Mesenchymal stem cell (in vitro differentiated cells and primary cell): ENCODE measurements around the gene LGI1.

Experiments used
- DNase-seq: peaks from one replicate; pipeline ENCODE4 v3.0.0-alpha.2; 2013
- H2AFZ ChIP-seq: one replicate; pipeline ENCODE4 v1.6.1; 2013; ENCODE audit warnings: low read depth, mild to moderate bottlenecking, control low read depth, inconsistent platforms, low read length, moderate library complexity
- H2AK5ac ChIP-seq: 2 replicates; pipeline ENCODE4 v1.6.1; 2013; ENCODE audit warnings: low read length, moderate library complexity, mild to moderate bottlenecking, inconsistent platforms; ENCODE audit not compliant: severe bottlenecking
- H2BK120ac ChIP-seq: one replicate; pipeline ENCODE4 v1.6.1; 2013; ENCODE audit warnings: low read depth, mild to moderate bottlenecking, inconsistent platforms, low read length, moderate library complexity
- H2BK12ac ChIP-seq, 2 experiments: one replicate each; pipeline ENCODE4 v1.6.1; 2013; ENCODE audit warnings: inconsistent platforms in 2 of 2, low read length in 2 of 2, mild to moderate bottlenecking in 2 of 2, moderate library complexity in 2 of 2, control low read depth in 1 of 2
- H2BK15ac ChIP-seq: one replicate; pipeline ENCODE4 v1.6.1; 2013; ENCODE audit warnings: mild to moderate bottlenecking, low read depth, inconsistent platforms; ENCODE audit not compliant: poor library complexity, severe bottlenecking
- H2BK5ac ChIP-seq: 2 replicates; pipeline ENCODE4 v1.6.1; 2013; ENCODE audit warnings: low read depth, mild to moderate bottlenecking, low read length, control low read depth, inconsistent platforms; ENCODE audit not compliant: poor library complexity, severe bottlenecking
- H3K14ac ChIP-seq, 2 experiments: one replicate each; pipeline ENCODE4 v1.6.1; 2013; ENCODE audit warnings: inconsistent platforms in 2 of 2, low read length in 2 of 2, control low read depth in 1 of 2, mild to moderate bottlenecking in 1 of 2, moderate library complexity in 1 of 2
- H3K18ac ChIP-seq, 2 experiments: one replicate each; pipeline ENCODE4 v1.6.1; 2013; ENCODE audit warnings: inconsistent platforms in 2 of 2, low read length in 2 of 2, control low read depth in 1 of 2, low read depth in 1 of 2, mild to moderate bottlenecking in 1 of 2
- H3K23ac ChIP-seq, 2 experiments: one replicate each; pipeline ENCODE4 v1.6.1; 2013; ENCODE audit warnings: inconsistent platforms in 2 of 2, low read length in 2 of 2, mild to moderate bottlenecking in 2 of 2, moderate library complexity in 2 of 2, control low read depth in 1 of 2
- H3K27ac ChIP-seq: 2 replicates; pipeline ENCODE4 v1.5.1; 2013; ENCODE audit warnings: mild to moderate bottlenecking, moderate library complexity, low read length, control low read depth, inconsistent platforms; ENCODE audit not compliant: poor library complexity, severe bottlenecking
- H3K27me3 ChIP-seq, 2 experiments: 2 replicates each; pipeline versions ENCODE4 v1.6.1 to v1.7.0; 2013; ENCODE audit warnings: low read length in 2 of 2, mild to moderate bottlenecking in 2 of 2, moderate library complexity in 2 of 2, control low read depth in 1 of 2, inconsistent platforms in 1 of 2; ENCODE audit not compliant: control insufficient read depth in 1 of 2, insufficient read depth in 1 of 2
- H3K36me3 ChIP-seq, 2 experiments: 2 replicates each; pipeline versions ENCODE4 v1.6.1 to v1.7.0; 2013; ENCODE audit warnings: low read length in 2 of 2, control low read depth in 1 of 2, inconsistent platforms in 1 of 2, low read depth in 1 of 2, mild to moderate bottlenecking in 1 of 2; ENCODE audit not compliant: insufficient read depth in 2 of 2, control insufficient read depth in 1 of 2
- H3K4ac ChIP-seq, 2 experiments: one replicate each; pipeline ENCODE4 v1.6.1; 2013; ENCODE audit warnings: inconsistent platforms in 2 of 2, low read length in 2 of 2, mild to moderate bottlenecking in 2 of 2, moderate library complexity in 2 of 2, control low read depth in 1 of 2, low read depth in 1 of 2
- H3K4me1 ChIP-seq: 2 replicates; pipeline ENCODE4 v1.6.1; 2013; ENCODE audit warnings: low read depth, low read length, control low read depth; ENCODE audit not compliant: control insufficient read depth, insufficient read depth
- H3K4me2 ChIP-seq: 2 replicates; pipeline ENCODE4 v1.6.1; 2013; ENCODE audit warnings: low read length, mild to moderate bottlenecking, inconsistent platforms; ENCODE audit not compliant: poor library complexity, severe bottlenecking
- H3K4me3 ChIP-seq, 2 experiments: 2 replicates each; pipeline versions ENCODE4 v1.5.1 to v1.7.0; 2013; ENCODE audit warnings: low read length in 2 of 2, mild to moderate bottlenecking in 2 of 2, control low read depth in 1 of 2, low read depth in 1 of 2; ENCODE audit not compliant: insufficient read depth in 1 of 2
- H3K79me1 ChIP-seq: replicated peaks from 2 replicates; pipeline ENCODE4 v1.6.1; 2013; ENCODE audit warnings: mild to moderate bottlenecking, control low read depth, low read length, inconsistent platforms; ENCODE audit not compliant: poor library complexity, severe bottlenecking
- H3K9ac ChIP-seq: 2 replicates; pipeline ENCODE4 v1.7.0; 2013; ENCODE audit warnings: mild to moderate bottlenecking, low read length, moderate library complexity
- H3K9me3 ChIP-seq: 2 replicates; pipeline ENCODE4 v1.7.0; 2013; ENCODE audit warnings: mild to moderate bottlenecking, low read length; ENCODE audit not compliant: control insufficient read depth
- H4K8ac ChIP-seq: one replicate; pipeline ENCODE4 v1.6.1; 2013; ENCODE audit warnings: inconsistent platforms, mild to moderate bottlenecking, low read length, moderate library complexity
- H4K91ac ChIP-seq: one replicate; pipeline ENCODE4 v1.6.1; 2013; ENCODE audit warnings: mild to moderate bottlenecking, low read length, inconsistent platforms
- WGBS: methylation state at CpG from one replicate; pipeline ENCODE4 v1.1.7; 2013; ENCODE audit warnings: mixed read lengths; 5-methylcytosine and 5-hydroxymethylcytosine counted together

LGI1 gene

DNA sequence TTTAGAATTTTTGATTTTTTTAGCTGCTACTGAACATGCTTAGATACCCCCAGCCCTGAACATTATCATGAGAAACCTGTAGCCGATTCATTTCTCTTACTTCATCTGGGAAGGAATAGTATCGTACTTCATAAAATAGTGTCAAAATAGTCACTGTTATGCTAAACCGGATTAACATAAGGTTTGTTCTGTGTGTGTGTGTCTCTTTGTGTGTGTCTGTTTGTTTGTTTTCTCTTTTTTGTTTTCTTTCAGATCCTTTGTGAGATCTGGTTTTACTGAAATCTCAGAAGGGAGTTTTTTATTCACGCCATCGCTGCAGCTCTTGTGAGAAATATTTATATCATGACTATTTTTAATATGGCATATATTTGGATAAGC is 761 bp downstream of the LGI1 start:
- H4K8ac ChIP-seq = no peak overlapping the region
- H3K14ac ChIP-seq = no peak overlapping the region
- H4K91ac ChIP-seq = no peak overlapping the region
- H2BK120ac ChIP-seq = no peak overlapping the region
- H3K4me1 ChIP-seq = peaks cover 5% of the 10 kb centered on the region
- peaks cover 0 to 21% of the 10 kb centered on the region in 2 experiments for H3K27me3 ChIP-seq
- no peak overlapping the region for H2AFZ ChIP-seq
- peak overlapping the region in 1 of 2 experiments; percentile 67 for H3K4me3 ChIP-seq
- no peaks in the 10 kb centered on the region for H3K79me1 ChIP-seq
- no peak overlapping the region for H2BK12ac ChIP-seq
- no peak for DNase-seq
- H3K9me3 ChIP-seq = no peaks in the 10 kb centered on the region
- no peak overlapping the region for H3K18ac ChIP-seq
- H2AK5ac ChIP-seq = no peak overlapping the region
- no peak overlapping the region for H3K4ac ChIP-seq
- no peak overlapping the region for H3K9ac ChIP-seq
- H3K27ac ChIP-seq = no peak overlapping the region
- no peaks in the 10 kb centered on the region for H3K36me3 ChIP-seq
- H3K4me2 ChIP-seq = no peak overlapping the region
- WGBS = 65% methylated on average over 2 of the region's 5 CpGs
- H2BK5ac ChIP-seq = no peak overlapping the region
- no peak overlapping the region for H3K23ac ChIP-seq
- H2BK15ac ChIP-seq = no peak overlapping the region

DNA sequence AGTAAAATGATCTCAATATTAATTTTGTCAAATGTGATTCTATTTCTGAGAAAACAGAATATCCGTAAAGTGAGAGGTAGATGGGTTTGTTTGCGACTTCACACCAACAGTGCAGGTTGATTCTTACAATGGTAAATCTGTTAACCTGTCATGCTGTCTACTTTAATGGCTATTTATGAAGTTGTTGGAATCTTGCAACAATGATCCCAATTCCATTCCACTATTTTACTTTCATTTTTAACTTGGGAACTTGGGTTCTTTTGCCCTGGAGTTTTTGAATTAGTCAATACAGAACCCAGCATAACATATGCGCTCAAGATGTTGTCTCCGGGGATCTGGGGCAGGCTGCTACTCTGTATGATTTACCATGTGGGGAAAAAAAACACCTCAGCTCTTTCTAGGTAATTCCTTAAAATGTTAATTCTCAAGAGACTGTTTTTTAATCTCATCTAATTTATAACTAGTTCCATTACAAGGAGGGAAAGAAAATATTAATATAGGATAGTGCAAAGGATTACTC is 1.2 kb downstream of the LGI1 start:
- Histone ChIP-seq H3K4me2 (no peak overlapping the region), H2AK5ac (no peak overlapping the region), H3K14ac (no peak overlapping the region), H3K4ac (no peak overlapping the region), H3K9ac (no peak overlapping the region), H3K27ac (no peak overlapping the region), H2BK12ac (no peak overlapping the region), H2AFZ (no peak overlapping the region), H3K9me3 (no peaks in the 10 kb centered on the region), H2BK120ac (no peak overlapping the region), H3K18ac (no peak overlapping the region), H3K36me3 (no peaks in the 10 kb centered on the region), H3K4me1 (peaks cover 5% of the 10 kb centered on the region), H2BK15ac (no peak overlapping the region), H4K91ac (no peak overlapping the region), H3K23ac (no peak overlapping the region), H4K8ac (no peak overlapping the region), H2BK5ac (no peak overlapping the region), H3K4me3 (peak overlapping the region in 1 of 2 experiments; percentile 67), H3K79me1 (no peaks in the 10 kb centered on the region), H3K27me3 (peaks cover 0 to 23% of the 10 kb centered on the region in 2 experiments)
- 100% methylated on average over 2 of the region's 4 CpGs for WGBS
- no peak for DNase-seq

DNA sequence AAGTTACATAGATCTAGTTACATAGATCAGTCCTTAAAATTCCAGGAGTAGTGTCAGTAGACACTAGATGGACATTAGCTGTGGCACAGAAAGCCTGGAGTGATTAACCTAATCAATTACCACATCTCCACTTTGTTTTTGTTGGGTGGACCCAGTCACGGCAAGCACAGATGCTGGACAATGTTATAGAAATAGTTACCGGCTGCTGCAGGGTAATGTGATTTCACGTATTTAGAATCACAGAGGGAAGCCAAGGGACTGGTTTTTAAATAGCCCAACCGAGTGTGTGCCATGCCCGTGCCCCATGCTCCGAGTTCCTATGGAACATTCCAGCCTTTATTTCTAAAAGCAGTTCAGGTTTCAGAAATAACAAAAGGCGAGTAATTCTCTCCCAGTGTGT is 2.8 kb downstream of the LGI1 start:
- Histone ChIP-seq H3K4me2 (no peak overlapping the region), H2BK5ac (no peak overlapping the region), H3K9me3 (no peaks in the 10 kb centered on the region), H3K4me1 (peaks cover 5% of the 10 kb centered on the region), H2AFZ (no peak overlapping the region), H3K4me3 (no peak overlapping the region), H2BK12ac (no peak overlapping the region), H3K23ac (no peak overlapping the region), H3K18ac (no peak overlapping the region), H3K27me3 (peaks cover 0 to 25% of the 10 kb centered on the region in 2 experiments), H2AK5ac (no peak overlapping the region), H2BK120ac (no peak overlapping the region), H2BK15ac (no peak overlapping the region), H4K91ac (no peak overlapping the region), H4K8ac (no peak overlapping the region), H3K79me1 (no peaks in the 10 kb centered on the region), H3K36me3 (no peaks in the 10 kb centered on the region), H3K14ac (no peak overlapping the region), H3K27ac (no peak overlapping the region), H3K9ac (no peak overlapping the region), H3K4ac (no peak overlapping the region)
- 82% methylated on average over 7 of the region's 7 CpGs for WGBS
- DNase-seq = no peak

DNA sequence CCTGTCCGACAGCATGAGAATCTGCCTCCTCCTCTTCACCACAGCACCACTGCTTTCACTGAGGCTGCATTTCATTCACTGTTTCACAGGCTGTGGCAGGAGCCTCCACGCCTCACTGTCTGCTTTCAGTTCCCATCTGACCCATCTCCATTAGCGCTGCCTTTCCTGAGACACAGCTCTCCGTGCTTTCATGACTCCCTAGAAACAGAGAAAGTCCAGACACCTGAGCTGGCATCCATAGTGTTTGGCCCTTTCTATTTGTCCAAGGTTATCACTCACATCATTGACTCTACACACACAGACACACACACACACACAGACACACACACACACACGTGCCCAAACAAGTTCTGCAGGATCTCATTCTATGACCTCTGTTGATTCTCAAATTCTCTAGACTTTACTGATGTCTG is 5.2 kb downstream of the LGI1 start:
- H3K14ac ChIP-seq = no peak overlapping the region
- no peak overlapping the region for H3K4me2 ChIP-seq
- no peak overlapping the region for H2AK5ac ChIP-seq
- H3K9ac ChIP-seq = no peak overlapping the region
- no peaks in the 10 kb centered on the region for H3K4me1 ChIP-seq
- H3K18ac ChIP-seq = no peak overlapping the region
- no peak overlapping the region for H2BK5ac ChIP-seq
- 82% methylated on average over 4 of the region's 5 CpGs for WGBS
- no peak overlapping the region for H3K23ac ChIP-seq
- H2BK120ac ChIP-seq = no peak overlapping the region
- H3K79me1 ChIP-seq = no peaks in the 10 kb centered on the region
- no peaks in the 10 kb centered on the region for H3K36me3 ChIP-seq
- H3K27ac ChIP-seq = no peak overlapping the region
- no peak overlapping the region for H2BK15ac ChIP-seq
- H3K4me3 ChIP-seq = no peak overlapping the region
- H4K8ac ChIP-seq = no peak overlapping the region
- no peak overlapping the region for H2AFZ ChIP-seq
- H2BK12ac ChIP-seq = no peak overlapping the region
- peaks cover 0 to 20% of the 10 kb centered on the region in 2 experiments for H3K27me3 ChIP-seq
- no peak overlapping the region for H4K91ac ChIP-seq
- no peaks in the 10 kb centered on the region for H3K9me3 ChIP-seq
- no peak overlapping the region for H3K4ac ChIP-seq
- no peak for DNase-seq
